Measurements from ENCODE around the gene CCR3. TPM values are rescaled to one million over a fixed set of nuclear protein-coding genes. Genes with fewer than 3 reads are reported as not detected.

Gene CCR3
- total RNA-seq, 1 experiment from 2014 or later, result not detected

GRCh38 chr3:46272028-46272451, 29.8 kb downstream of the CCR3 start:
- no peak for DNase-seq (ENCODE audit: low spot score)

- peak; percentile 41 for DNase-seq (ENCODE audit: low spot score)
Observed at GRCh38 chr3:46276497-46277099, 34.3 kb downstream of the CCR3 start.

DNA sequence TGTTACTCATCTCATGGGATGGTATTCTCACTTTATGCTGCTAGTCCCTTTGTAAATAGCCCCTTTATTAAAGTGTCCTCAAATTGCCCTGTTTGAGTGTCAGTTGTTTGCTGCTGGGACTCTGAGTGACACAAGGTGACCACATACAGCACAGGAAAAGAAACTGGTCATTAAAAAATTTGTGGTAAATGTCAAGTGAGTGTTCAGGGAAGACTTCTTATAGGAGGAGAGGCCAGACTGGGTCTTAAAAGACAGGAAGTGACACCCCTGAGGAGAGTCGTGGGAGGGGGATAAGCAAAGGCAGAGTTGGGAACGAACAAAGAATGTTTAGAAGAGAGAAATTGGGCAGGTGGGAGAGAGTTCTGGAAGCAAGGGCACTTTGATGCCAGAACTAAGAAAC, 35.2 kb downstream of the CCR3 start:
- no peak for DNase-seq (ENCODE audit: low spot score)

DNA sequence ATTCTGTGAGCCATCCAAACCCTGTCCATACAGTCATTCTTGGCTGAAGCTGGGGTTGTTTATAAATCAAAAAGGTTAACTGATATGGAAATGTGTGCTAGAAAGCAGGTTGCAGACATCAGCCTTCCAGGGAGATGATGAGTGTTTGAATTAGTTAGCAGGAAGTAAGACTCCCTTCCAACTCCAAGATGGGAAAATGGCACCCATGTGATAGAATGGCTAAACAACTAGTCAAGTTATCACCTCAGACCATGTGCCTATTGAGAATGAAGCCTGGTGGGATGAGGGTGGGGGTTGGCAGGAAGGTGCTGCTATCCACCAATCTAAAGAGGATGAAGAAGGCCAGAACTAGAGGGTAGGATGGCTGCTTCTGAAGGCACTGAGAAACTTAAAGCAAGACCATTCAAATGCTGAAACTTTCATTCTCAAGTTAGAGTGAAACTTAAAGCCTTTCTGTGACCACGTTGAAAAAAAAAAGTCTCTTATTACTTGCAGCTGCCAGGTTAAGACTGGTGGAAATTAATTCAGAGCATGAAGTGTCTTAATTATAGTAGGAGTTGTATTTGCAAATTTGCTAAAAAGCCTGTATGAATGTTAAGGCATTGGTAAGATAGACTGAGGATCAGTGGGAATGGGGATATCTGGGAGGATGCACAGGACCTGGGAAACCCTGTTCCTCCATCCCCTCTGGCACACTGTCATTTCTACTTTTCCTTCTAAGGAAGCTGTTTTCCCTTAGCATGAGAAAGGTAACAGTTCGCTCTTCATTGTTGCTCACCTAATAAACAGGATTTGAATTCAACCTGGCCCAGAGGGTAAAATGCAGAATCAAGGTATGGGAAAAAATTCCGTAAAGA, 36.8 kb downstream of the CCR3 start:
- DNase-seq (ENCODE audit: low spot score), result no peak

- DNase-seq (ENCODE audit: low spot score), result no peak
Observed at GRCh38 chr3:46280105-46280797, 38.0 kb downstream of the CCR3 start.

GRCh38 chr3:46281551-46281950, 39.3 kb downstream of the CCR3 start:
- DNase-seq (ENCODE audit: low spot score), result no peak

GRCh38 chr3:46282041-46282440, 39.8 kb downstream of the CCR3 start:
- DNase-seq (ENCODE audit: low spot score), result no peak

DNA sequence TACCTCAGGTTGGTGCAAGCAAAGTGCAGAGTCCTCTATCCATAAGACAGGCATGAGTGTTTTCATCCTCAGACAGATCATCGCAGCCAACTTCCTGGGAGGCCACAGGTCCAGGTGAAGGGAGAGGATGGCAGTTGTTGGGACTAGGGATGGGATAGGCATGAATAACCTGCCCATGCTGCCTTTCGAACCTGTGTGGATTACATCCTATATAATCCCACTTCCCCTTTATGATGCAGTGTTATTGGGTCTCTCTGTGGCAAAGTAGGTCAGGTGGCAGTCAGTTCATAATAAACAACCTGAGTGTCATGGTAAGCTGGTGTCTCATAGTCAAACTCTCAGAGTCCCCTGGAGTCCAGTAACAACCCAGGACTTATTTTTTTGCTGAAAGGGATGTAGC, 40.4 kb downstream of the CCR3 start:
- no peak for DNase-seq (ENCODE audit: low spot score)

- DNase-seq (ENCODE audit: low spot score), result no peak
Observed at GRCh38 chr3:46283881-46284450, 41.7 kb downstream of the CCR3 start.

DNA sequence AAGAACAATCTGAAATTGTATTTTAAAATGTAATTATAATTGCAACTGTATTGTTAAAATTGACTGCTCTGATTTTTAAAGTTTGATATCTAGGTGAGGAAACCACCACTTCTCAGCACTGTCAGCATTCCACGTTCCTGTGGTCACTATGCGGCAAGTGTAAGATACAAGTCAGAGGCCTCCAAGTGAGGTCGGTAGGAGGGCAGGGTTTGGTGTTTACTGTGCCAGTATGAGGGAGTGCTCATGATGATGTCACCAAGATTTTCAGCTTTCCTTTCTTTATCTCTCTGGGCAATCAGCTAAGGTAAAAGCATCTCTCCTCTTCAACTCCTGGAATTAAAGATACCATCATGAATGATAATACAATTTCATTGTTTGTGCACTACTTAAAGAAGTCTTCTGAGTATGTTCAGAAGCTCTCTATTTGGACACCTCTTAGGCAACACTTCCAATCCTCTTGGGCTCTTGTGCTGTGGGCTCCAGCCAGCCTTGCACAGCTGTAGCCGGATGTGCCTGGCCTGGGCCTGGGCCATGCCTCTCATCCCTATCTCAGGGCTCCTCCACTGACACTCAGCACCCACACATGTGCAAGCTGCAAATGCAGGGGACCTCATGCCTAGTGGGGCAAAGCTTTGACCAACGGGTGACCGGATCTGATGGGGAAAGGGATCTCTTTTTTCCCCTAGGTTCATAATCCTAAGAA, 42.9 kb downstream of the CCR3 start:
- no peak for DNase-seq (ENCODE audit: low spot score)

- DNase-seq (ENCODE audit: low spot score), result no peak
Observed at GRCh38 chr3:46285931-46286619, 43.8 kb downstream of the CCR3 start.

DNA sequence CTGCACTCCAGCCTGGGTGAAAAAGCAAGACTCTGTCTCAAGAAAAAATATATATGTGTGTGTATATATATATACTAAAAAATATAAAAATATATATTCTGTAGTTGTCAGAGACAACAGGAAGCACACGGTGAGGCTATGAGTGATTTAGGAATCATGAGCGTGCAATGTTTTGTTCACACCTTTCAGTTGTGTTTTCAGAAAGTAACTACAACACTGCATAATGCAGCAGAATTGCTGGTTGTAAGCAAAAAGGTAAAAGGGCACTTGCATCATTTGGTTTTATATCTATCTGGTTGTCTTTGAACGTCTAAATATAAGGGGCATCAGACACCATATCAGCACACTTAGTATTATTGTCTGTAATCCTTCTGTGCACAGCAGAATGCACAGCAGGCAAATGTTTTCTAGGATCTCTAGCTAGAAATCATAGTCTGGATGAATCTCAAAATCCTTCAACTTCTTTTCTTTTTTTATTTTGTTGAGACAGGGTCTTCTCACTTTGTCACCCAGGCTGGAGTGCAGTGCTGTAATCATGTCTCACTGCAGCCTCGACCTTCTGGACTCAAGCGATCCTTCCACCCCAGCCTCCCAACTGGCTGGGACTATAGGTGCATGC, 44.8 kb downstream of the CCR3 start:
- DNase-seq (ENCODE audit: low spot score), result no peak

DNA sequence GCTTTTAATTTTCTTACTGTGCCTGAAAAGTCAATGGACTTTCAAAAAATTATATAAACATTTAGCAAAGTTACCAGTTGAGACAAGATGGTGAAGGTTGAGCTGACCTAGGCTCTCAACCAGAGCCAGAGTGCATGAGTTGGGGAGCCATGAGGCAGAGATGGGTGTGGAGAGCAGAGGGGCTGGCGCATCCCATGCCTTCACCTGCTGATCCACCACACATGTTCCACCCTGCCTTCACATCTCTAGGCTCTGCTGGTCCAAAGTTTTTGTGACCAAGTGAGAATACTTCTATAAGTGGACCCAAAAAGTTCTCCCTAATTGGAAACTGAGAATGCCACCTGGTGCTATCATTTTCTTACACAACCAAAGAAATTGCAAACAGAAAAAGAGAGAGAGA, 47.3 kb downstream of the CCR3 start:
- no peak for DNase-seq (ENCODE audit: low spot score)

DNA sequence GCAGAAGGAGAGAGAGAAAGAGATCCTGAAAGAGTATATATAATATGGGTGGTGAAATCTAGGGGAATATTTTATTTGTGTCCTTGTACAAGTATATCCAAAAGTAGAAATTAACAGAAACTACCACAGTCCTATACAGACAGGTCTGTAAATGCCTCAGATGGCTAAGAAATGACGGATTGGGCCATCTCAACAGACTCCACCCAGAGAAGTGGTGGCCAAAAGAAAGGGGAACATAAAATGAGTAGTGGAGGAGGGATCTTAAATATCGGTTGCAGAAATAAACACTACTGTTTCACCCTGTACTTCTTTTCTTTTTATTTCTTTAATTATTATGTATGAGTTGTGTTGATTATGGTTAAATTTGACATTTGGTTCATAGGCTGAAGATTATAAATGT, 47.7 kb downstream of the CCR3 start:
- DNase-seq (ENCODE audit: low spot score), result no peak

- DNase-seq (ENCODE audit: low spot score), result no peak
Observed at GRCh38 chr3:46291046-46291445, 48.8 kb downstream of the CCR3 start.

DNA sequence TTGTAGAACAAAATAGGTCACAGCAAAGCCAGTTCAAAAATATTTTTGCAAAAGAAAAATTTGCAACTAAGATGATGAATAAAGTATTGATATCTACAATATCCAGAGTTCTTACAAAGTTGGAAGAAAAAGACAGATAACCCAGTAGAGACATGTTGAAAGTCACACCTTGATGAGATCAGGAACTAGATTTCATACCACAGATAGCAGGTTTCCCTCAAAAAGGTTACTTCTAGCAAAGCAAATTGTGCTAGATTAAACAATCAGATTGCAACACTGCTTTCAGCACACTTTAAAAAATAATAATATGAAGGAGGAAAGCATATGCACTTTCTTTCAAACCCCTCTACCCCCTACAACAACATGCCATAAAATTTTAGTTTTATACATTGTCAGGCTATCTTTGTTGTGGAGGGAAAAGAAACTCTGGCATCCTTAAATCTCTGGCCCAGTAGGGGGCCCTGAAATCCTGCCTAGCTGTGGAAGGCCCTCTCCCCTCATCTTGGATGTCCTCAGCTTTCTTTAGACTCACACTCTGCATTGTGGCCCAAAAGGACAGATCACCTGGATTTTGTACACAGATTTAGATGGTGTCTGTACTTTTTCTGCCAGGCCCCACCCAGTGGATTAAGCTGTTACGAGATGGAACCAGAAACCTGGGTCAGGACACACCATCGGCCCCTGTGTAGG, 50.9 kb downstream of the CCR3 start:
- no peak for DNase-seq (ENCODE audit: low spot score)

DNA sequence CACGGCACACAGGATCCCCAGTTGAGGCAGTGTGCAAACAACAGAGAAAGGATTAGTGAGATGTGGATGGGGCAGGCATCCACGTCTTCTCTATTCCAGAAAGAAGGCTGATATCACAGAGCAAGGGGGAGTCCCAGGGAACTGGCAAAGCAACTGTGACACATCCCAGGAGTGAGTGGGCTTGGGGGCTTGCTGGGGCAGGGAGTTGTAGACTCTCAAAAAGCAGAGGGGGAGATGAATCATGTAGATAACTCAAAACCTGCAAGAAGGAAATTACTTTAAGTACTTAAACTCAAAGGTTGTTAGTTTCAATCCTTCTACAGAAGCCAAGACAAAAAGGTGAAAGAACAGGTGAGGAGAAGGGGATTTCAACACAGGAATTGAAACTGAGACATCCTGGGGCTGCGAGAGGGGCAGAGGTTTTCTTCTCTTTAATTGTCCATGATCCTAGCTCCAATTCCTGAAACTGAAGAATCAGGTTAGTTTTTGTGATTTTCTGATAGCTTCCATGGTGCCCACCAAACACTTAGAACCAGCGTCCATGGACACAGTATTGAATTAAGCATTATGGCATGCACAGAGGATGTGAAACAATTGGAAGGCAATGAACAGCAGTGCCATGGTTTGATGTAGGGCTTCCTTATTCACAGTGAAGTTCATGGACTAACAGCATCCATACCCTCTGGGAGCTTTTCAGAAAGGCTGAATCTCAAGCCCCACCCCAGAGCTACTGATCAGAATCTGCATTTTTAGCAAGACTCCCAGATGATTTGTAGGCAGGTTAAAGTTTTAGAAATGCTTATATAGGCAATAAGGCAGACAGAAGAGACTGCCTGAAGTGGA, 52.0 kb downstream of the CCR3 start:
- DNase-seq (ENCODE audit: low spot score), result no peak

DNA sequence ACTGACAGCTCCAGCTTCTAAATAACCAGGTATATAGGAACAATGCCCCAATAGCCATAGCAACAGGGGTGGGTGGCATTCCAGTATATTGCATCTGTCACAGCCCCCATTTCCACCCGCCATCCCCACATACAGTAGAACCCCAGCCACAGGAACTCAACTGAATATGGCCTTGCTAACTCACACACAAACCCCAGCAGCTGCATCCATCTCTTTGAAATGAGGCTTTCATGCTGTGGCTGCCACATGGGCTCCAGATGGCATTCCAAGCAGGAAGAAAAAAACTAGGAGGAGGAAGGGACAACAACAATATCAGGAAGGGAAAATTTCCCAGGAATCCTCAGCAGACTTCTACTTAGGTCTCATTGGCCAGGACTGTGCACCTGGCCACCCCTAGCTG, 54.6 kb downstream of the CCR3 start:
- DNase-seq (ENCODE audit: low spot score), result no peak

Data from HT-29 (cell line).